HCT116 (cell line): ENCODE results near the gene AGPS.
"Not testable (repeated sequence)": the region's sequence is repeated elsewhere in the genome, so short reads cannot be mapped to it uniquely, and the experiment has no call there.

Experiments
- ATF3 ChIP-seq: IDR thresholded peaks from 2 replicates; pipeline ENCODE4 v1.6.1; 2012
- EGR1 ChIP-seq: IDR thresholded peaks from 2 replicates; pipeline ENCODE4 v1.6.1; 2012; ENCODE audit warnings: low read depth
- EZH2 ChIP-seq: fragments of 200-600 bp; sonication (generic); IDR thresholded peaks from 2 replicates; pipeline ENCODE4 v1.6.1; 2017; ENCODE audit warnings: antibody characterized with exemption, mixed run types
- POLR2AphosphoS5 ChIP-seq: IDR thresholded peaks from 2 replicates; pipeline ENCODE4 v1.6.1; 2011; ENCODE audit warnings: mild to moderate bottlenecking, low read depth, low read length, moderate library complexity
- ZBTB33 ChIP-seq: IDR thresholded peaks from 2 replicates; pipeline ENCODE4 v1.6.1; 2011; ENCODE audit warnings: mild to moderate bottlenecking, low read length, moderate library complexity; ENCODE audit not compliant: insufficient replicate concordance; ENCODE audit errors: extremely low read depth
- TF ChIP-seq, protein P1 (sequence below), 3 experiments: fragments of 200-600 bp in 1 of 3; sonication (generic) in 1 of 3; IDR thresholded peaks in 2 of 3; conservative IDR thresholded peaks in 1 of 3; 2 replicates each; pipeline ENCODE4 v1.5.1; 2012 to 2017; ENCODE audit warnings: low read depth in 2 of 3, low read length in 2 of 3, antibody characterized with exemption in 1 of 3, borderline replicate concordance in 1 of 3, control low read depth in 1 of 3, mild to moderate bottlenecking in 1 of 3, mixed read lengths in 1 of 3, mixed run types in 1 of 3, moderate library complexity in 1 of 3; ENCODE audit not compliant: insufficient read depth in 1 of 3
- TF ChIP-seq, protein P2 (sequence below): IDR thresholded peaks from 2 replicates; pipeline ENCODE4 v1.6.1; 2012; ENCODE audit warnings: low read depth

GRCh38 chr2:177410629-177411028 is 18.1 kb downstream of the AGPS start:
- TF ChIP-seq POLR2AphosphoS5, EGR1, ZBTB33, EZH2, ATF3: not testable (repeated sequence)
- TF ChIP-seq, protein P1, sequence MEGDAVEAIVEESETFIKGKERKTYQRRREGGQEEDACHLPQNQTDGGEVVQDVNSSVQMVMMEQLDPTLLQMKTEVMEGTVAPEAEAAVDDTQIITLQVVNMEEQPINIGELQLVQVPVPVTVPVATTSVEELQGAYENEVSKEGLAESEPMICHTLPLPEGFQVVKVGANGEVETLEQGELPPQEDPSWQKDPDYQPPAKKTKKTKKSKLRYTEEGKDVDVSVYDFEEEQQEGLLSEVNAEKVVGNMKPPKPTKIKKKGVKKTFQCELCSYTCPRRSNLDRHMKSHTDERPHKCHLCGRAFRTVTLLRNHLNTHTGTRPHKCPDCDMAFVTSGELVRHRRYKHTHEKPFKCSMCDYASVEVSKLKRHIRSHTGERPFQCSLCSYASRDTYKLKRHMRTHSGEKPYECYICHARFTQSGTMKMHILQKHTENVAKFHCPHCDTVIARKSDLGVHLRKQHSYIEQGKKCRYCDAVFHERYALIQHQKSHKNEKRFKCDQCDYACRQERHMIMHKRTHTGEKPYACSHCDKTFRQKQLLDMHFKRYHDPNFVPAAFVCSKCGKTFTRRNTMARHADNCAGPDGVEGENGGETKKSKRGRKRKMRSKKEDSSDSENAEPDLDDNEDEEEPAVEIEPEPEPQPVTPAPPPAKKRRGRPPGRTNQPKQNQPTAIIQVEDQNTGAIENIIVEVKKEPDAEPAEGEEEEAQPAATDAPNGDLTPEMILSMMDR (IDR thresholded peaks at IDR 0.05 in 2 of 3, conservative IDR thresholded peaks at IDR 0.05 in 1 of 3; ENCODE audit: borderline replicate concordance in 1 of 3, insufficient read depth in 1 of 3, low read depth in 2 of 3, low read length in 2 of 3) = not testable (repeated sequence)
- TF ChIP-seq, protein P2, sequence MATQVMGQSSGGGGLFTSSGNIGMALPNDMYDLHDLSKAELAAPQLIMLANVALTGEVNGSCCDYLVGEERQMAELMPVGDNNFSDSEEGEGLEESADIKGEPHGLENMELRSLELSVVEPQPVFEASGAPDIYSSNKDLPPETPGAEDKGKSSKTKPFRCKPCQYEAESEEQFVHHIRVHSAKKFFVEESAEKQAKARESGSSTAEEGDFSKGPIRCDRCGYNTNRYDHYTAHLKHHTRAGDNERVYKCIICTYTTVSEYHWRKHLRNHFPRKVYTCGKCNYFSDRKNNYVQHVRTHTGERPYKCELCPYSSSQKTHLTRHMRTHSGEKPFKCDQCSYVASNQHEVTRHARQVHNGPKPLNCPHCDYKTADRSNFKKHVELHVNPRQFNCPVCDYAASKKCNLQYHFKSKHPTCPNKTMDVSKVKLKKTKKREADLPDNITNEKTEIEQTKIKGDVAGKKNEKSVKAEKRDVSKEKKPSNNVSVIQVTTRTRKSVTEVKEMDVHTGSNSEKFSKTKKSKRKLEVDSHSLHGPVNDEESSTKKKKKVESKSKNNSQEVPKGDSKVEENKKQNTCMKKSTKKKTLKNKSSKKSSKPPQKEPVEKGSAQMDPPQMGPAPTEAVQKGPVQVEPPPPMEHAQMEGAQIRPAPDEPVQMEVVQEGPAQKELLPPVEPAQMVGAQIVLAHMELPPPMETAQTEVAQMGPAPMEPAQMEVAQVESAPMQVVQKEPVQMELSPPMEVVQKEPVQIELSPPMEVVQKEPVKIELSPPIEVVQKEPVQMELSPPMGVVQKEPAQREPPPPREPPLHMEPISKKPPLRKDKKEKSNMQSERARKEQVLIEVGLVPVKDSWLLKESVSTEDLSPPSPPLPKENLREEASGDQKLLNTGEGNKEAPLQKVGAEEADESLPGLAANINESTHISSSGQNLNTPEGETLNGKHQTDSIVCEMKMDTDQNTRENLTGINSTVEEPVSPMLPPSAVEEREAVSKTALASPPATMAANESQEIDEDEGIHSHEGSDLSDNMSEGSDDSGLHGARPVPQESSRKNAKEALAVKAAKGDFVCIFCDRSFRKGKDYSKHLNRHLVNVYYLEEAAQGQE = not testable (repeated sequence)
